Panc1 (cell line): Measurements from ENCODE around the gene TLCD1. TPM values are rescaled to one million over a fixed set of nuclear protein-coding genes. Genes with fewer than 3 reads are reported as not detected.
A peak's percentile ranks its signal among the peaks of the same experiment; 100 is the strongest.
"Not testable (repeated sequence)": the region's sequence is repeated elsewhere in the genome, so short reads cannot be mapped to it uniquely, and the experiment has no call there.

Source experiments
- ATAC-seq: fragments of 200-7000 bp; cut with Tn5 transposase; 2 replicates; pipeline ENCODE4 v1.9.1; 2020; ENCODE audit warnings: mild to moderate bottlenecking, moderate library complexity
- BruUV-seq: library from RNA; stranded (reverse); fragments of 400-500 nt; replicated peaks from 2 replicates; lab custom pipeline; 2021; lab: Mats Ljungman, UMichigan
- CTCF ChIA-PET: fragments of 300-600 bp; sonication (Branson Sonifier 250); formaldehyde crosslinking; loops from one replicate; lab custom pipeline; 2022; ENCODE audit warnings: antibody characterized with exemption; lab: Charles Lee
- POLR2A ChIA-PET: fragments of 300-600 bp; sonication (Branson Sonifier 250); formaldehyde crosslinking; loops from one replicate; lab custom pipeline; 2022; ENCODE audit warnings: antibody characterized with exemption; lab: Charles Lee
- DNase-seq: peaks from one replicate; pipeline ENCODE4 v3.0.0-alpha.2; 2010; ENCODE audit warnings: low read depth, low spot score
- H3K27ac ChIP-seq: 2 replicates; pipeline ENCODE4 v1.5.1; 2011; ENCODE audit warnings: mild to moderate bottlenecking, low read length, inconsistent platforms
- H3K27me3 ChIP-seq: fragments of 200-500 bp; sonication (Bioruptor generic); 2 replicates; pipeline ENCODE4 v1.6.0; 2014; ENCODE audit warnings: low read length, inconsistent platforms; ENCODE audit not compliant: control insufficient read depth, insufficient read depth
- H3K36me3 ChIP-seq: fragments of 200-500 bp; sonication (Bioruptor generic); 2 replicates; pipeline ENCODE4 v1.5.1; 2014; ENCODE audit warnings: inconsistent platforms, mild to moderate bottlenecking, low read length, moderate library complexity; ENCODE audit not compliant: control insufficient read depth, insufficient read depth
- H3K4me1 ChIP-seq: 2 replicates; pipeline ENCODE4 v1.5.1; 2011; ENCODE audit warnings: inconsistent platforms, mild to moderate bottlenecking, low read length, moderate library complexity; ENCODE audit not compliant: control insufficient read depth, insufficient read depth
- H3K4me3 ChIP-seq, 2 experiments: 2 replicates each; pipeline ENCODE4 v1.5.1; 2011 to 2012; ENCODE audit warnings: low read depth in 2 of 2, low read length in 2 of 2, mild to moderate bottlenecking in 2 of 2, inconsistent platforms in 1 of 2, moderate library complexity in 1 of 2
- H3K9me3 ChIP-seq: fragments of 200-500 bp; sonication (Bioruptor generic); 2 replicates; pipeline ENCODE4 v1.5.1; 2014; ENCODE audit warnings: low read depth, mild to moderate bottlenecking, inconsistent platforms, low read length, moderate library complexity; ENCODE audit not compliant: control insufficient read depth, insufficient read depth
- CTCF ChIP-seq: fragments of 450-650 bp; IDR thresholded peaks from 2 replicates; pipeline ENCODE4 v1.5.1; 2017; ENCODE audit warnings: mild to moderate bottlenecking
- POLR2AphosphoS5 ChIP-seq: IDR thresholded peaks from 2 replicates; pipeline ENCODE4 v1.6.1; 2012; ENCODE audit warnings: mild to moderate bottlenecking, low read depth, low read length, moderate library complexity
- REST ChIP-seq, 2 experiments: IDR thresholded peaks; 2 replicates each; pipeline ENCODE4 v1.6.1; 2011 to 2012; ENCODE audit warnings: low read depth in 2 of 2, control low read depth in 1 of 2, low read length in 1 of 2, mild to moderate bottlenecking in 1 of 2, moderate library complexity in 1 of 2; ENCODE audit not compliant: insufficient read depth in 1 of 2
- SIN3A ChIP-seq: IDR thresholded peaks from 2 replicates; pipeline ENCODE4 v1.6.1; 2012; ENCODE audit warnings: low read depth, mild to moderate bottlenecking, low read length, moderate library complexity, borderline replicate concordance; ENCODE audit not compliant: insufficient read depth
- TCF7L2 ChIP-seq: IDR thresholded peaks from 2 replicates; pipeline ENCODE4 v1.6.1; 2011; ENCODE audit warnings: mild to moderate bottlenecking, low read depth, low read length, inconsistent platforms
- in situ Hi-C: cut with HindIII; loops from 2 replicates; pipeline ENCODE4 v1.10.0; 2016; ENCODE audit warnings: low sequenced_read_pairs, low pct_unique_long_range_greater_than_20kb
- intact Hi-C: fragments of 100-400 bp; cut with micrococcal nuclease; formaldehyde crosslinking; loops from one replicate; pipeline ENCODE4 v1.10.0; 2022; ENCODE audit not compliant: unreplicated experiment
- total RNA-seq: library from RNA; stranded (reverse); gene quantifications from one replicate; pipeline ENCODE4 v1.2.1, GENCODE V29; 2021; ENCODE audit not compliant: unreplicated experiment

Gene TLCD1
- total RNA-seq, 1 experiment from 2014 or later, result 55.7 TPM

GRCh38 chr17:28725166-28725659, 820 bp downstream of the TLCD1 start:
- DNase-seq (no peak), ATAC-seq (peak; percentile 12)
- ChIA-PET POLR2A (interaction anchor here (0.6 to 0.7 kb wide), 2 partner anchors 29 to 153 kb away, joined by 3 read pairs; no protein-coding TSS in a partner anchor), CTCF (interaction anchor here (1.0 to 3.0 kb wide), 2 partner anchors 38 to 225 kb away, joined by 3 to 12 read pairs; no protein-coding TSS in a partner anchor)
- peaks cover 41% of the 10 kb centered on the region for H3K4me1 ChIP-seq
- BruUV-seq, result no TSS peak
- no peak for TF ChIP-seq TCF7L2
- no peak; a peak in 1 of 4 replicates for TF ChIP-seq REST (IDR thresholded peaks at IDR 0.05; ENCODE audit: insufficient read depth in 1 of 2, low read depth in 2 of 2, low read length in 1 of 2)
- no peak for TF ChIP-seq SIN3A
- peak; percentile 95 for TF ChIP-seq POLR2AphosphoS5
- in situ Hi-C loops, result no loop called here
- H3K4me3 ChIP-seq, result peak overlapping the region; percentile 69 to 96
- no peaks in the 10 kb centered on the region for H3K9me3 ChIP-seq
- no peaks in the 10 kb centered on the region for H3K27me3 ChIP-seq
- intact Hi-C loops, result loop anchor here (5.0 to 10.0 kb wide), 2 partner anchors 180 to 227 kb away; partner anchors contain the start of genes DHRS13 and PHF12
- H3K36me3 ChIP-seq, result peaks cover 30% of the 10 kb centered on the region
- peak overlapping the region; percentile 99 for H3K27ac ChIP-seq

GRCh38 chr17:28724500-28725165, 1.4 kb downstream of the TLCD1 start:
- intact Hi-C loops (loop anchor here (5.0 to 10.0 kb wide), 2 partner anchors 180 to 228 kb away; partner anchors contain the start of genes DHRS13 and PHF12), in situ Hi-C loops (no loop called here)
- no peaks in the 10 kb centered on the region for H3K9me3 ChIP-seq
- H3K4me3 ChIP-seq, result peak overlapping the region; percentile 69 to 96
- H3K36me3 ChIP-seq, result peaks cover 30% of the 10 kb centered on the region
- TSS peak; percentile 90 for BruUV-seq
- ChIA-PET POLR2A (no interaction called here), CTCF (interaction anchor here (1.0 kb wide), 1 partner anchor 225 kb away, joined by 3 read pairs; no protein-coding TSS in a partner anchor)
- H3K27ac ChIP-seq, result peak overlapping the region; percentile 99
- no peak for DNase-seq
- no peak for TF ChIP-seq TCF7L2
- TF ChIP-seq CTCF, result no peak
- no peak for TF ChIP-seq REST (IDR thresholded peaks at IDR 0.05; ENCODE audit: insufficient read depth in 1 of 2, low read depth in 2 of 2, low read length in 1 of 2)
- no peak for TF ChIP-seq POLR2AphosphoS5
- TF ChIP-seq SIN3A, result no peak
- ATAC-seq, result no peak
- no peaks in the 10 kb centered on the region for H3K27me3 ChIP-seq
- H3K4me1 ChIP-seq, result peaks cover 39% of the 10 kb centered on the region

- DNase-seq, in situ Hi-C loops, BruUV-seq, H3K9me3 ChIP-seq, CTCF ChIA-PET, H3K27me3 ChIP-seq, ATAC-seq: not testable (repeated sequence)
- intact Hi-C loops, result loop anchor here (10.0 kb wide), 1 partner anchor 181 kb away; the partner anchor contains the start of gene DHRS13
- Histone ChIP-seq H3K4me1 (peaks cover 35% of the 10 kb centered on the region), H3K36me3 (peaks cover 30% of the 10 kb centered on the region), H3K27ac (peak overlapping the region; percentile 99), H3K4me3 (peak overlapping the region; percentile 69 to 96)
- POLR2A ChIA-PET, result interaction anchor here (0.6 kb wide), 1 partner anchor 519 kb away, joined by 3 read pairs; no protein-coding TSS in a partner anchor
Measured at GRCh38 chr17:28723836-28724499, 2.1 kb downstream of the TLCD1 start.
